ENCODE data around the gene ZNF415. TPM values are rescaled to one million over a fixed set of nuclear protein-coding genes. Genes with fewer than 3 reads are reported as not detected.
A peak's percentile ranks its signal among the peaks of the same experiment; 100 is the strongest.

Gene ZNF415
- total and polyA plus RNA-seq, 5 donors from 2014 or later, result 0.49 to 3.4 (median 1.1) TPM; not detected in 2

DNA sequence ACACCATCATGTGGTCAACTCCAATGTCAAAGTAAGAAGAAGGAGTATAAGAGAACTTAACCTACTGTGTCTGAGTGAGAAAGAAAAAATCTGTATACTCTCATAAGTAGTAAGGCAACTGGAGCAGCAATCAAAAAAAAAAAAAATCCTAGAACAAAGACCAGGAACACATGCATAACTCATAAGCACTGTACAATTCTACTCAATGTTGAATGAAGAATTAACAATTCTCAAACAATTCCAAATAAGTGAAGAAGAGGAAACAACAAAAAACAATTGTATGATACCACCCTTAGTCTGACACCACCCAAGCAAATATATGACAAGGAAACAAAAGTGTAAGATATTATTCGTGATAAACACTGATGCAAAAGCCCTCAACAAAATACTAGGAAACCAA is 54.0 kb downstream of the ZNF415 start:
- Mint-ChIP-seq H3K9me3 (peaks cover 9 to 90% (median 48%) of the 10 kb centered on the region in 7 donors), H3K27me3 (no peaks in the 10 kb centered on the region), H3K27ac (no peak overlapping the region), H3K4me3 (no peak overlapping the region), H3K4me1 (peaks cover 0 to 9% (median 4%) of the 10 kb centered on the region in 4 donors), H3K36me3 (peaks cover 83% of the 10 kb centered on the region)
- Histone ChIP-seq H3K36me3 (ENCODE audit: control insufficient read depth, insufficient read depth, low read length) (peaks cover 76% of the 10 kb centered on the region), H3K4me1 (ENCODE audit: control insufficient read depth, insufficient read depth, low read length, poor library complexity, severe bottlenecking) (no peaks in the 10 kb centered on the region), H3K27me3 (ENCODE audit: control insufficient read depth, insufficient read depth, low read length) (no peaks in the 10 kb centered on the region), H3K27ac (ENCODE audit: insufficient read depth, low read length, poor library complexity, severe bottlenecking) (no peak overlapping the region), H3K9me3 (ENCODE audit: control insufficient read depth in 2 of 2, low read length in 2 of 2) (peaks cover 68 to 95% of the 10 kb centered on the region in 2 experiments), H3K4me3 (ENCODE audit: low read depth, low read length) (no peak overlapping the region)
- no peak for ATAC-seq (ENCODE audit: low read depth in 2 of 2)
- DNase-seq, result no peak

DNA sequence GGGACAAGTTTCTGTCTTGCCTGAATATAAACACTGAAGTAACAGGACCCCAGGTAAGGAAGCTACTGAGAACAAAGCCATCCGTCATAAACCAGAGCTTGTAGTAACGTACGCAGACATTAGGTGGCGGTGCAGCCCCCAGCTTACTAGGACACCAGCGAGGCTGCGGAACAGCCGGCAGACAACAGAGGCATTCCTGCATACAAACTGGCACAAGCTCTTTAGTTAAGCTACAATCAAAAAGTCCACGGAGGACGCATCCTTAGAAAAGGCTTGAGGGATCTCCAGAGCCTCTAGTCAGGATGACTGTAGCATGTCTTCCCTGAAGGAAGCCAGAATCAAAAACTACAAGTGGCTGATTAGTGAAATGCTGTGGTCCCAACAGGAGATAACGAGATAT is 55.7 kb downstream of the ZNF415 start:
- Mint-ChIP-seq H3K27ac (no peak overlapping the region), H3K27me3 (no peaks in the 10 kb centered on the region), H3K4me1 (peaks cover 0 to 6% (median 3%) of the 10 kb centered on the region in 4 donors), H3K36me3 (peaks cover 84% of the 10 kb centered on the region), H3K9me3 (peaks cover 9 to 90% (median 51%) of the 10 kb centered on the region in 7 donors), H3K4me3 (no peak overlapping the region)
- DNase-seq (no peak), ATAC-seq (ENCODE audit: low read depth in 2 of 2) (no peak)
- Histone ChIP-seq H3K27me3 (ENCODE audit: control insufficient read depth, insufficient read depth, low read length) (no peaks in the 10 kb centered on the region), H3K27ac (ENCODE audit: insufficient read depth, low read length, poor library complexity, severe bottlenecking) (no peak overlapping the region), H3K36me3 (ENCODE audit: control insufficient read depth, insufficient read depth, low read length) (peaks cover 79% of the 10 kb centered on the region), H3K4me3 (ENCODE audit: low read depth, low read length) (no peak overlapping the region), H3K9me3 (ENCODE audit: control insufficient read depth in 2 of 2, low read length in 2 of 2) (peaks cover 72 to 94% of the 10 kb centered on the region in 2 experiments), H3K4me1 (ENCODE audit: control insufficient read depth, insufficient read depth, low read length, poor library complexity, severe bottlenecking) (no peaks in the 10 kb centered on the region)

DNA sequence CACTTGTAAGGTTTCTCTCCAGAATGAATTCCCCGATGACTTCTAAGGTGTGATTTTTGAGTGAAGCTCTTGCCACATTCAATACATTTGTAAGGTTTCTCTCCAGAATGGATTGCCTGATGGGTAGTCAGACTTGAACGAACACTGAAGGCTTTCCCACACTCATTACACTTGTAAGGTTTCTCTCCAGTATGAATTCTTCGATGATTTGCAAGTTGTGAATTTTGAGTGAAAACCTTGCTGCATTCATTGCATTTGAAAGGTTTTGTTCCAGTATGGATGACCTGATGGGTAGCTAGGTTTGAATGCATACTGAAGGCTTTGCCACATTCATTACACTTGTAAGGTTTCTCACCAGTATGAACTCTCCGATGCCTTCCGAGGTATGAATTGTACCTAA is 63.9 kb downstream of the ZNF415 start:
- Histone ChIP-seq H3K36me3 (ENCODE audit: control insufficient read depth, insufficient read depth, low read length) (peaks cover 53% of the 10 kb centered on the region), H3K4me1 (ENCODE audit: control insufficient read depth, insufficient read depth, low read length, poor library complexity, severe bottlenecking) (no peaks in the 10 kb centered on the region), H3K27me3 (ENCODE audit: control insufficient read depth, insufficient read depth, low read length) (no peaks in the 10 kb centered on the region), H3K27ac (ENCODE audit: insufficient read depth, low read length, poor library complexity, severe bottlenecking) (no peak overlapping the region), H3K9me3 (ENCODE audit: control insufficient read depth in 2 of 2, low read length in 2 of 2) (peaks cover 73 to 96% of the 10 kb centered on the region in 2 experiments), H3K4me3 (ENCODE audit: low read depth, low read length) (no peak overlapping the region)
- Mint-ChIP-seq H3K4me1 (no peaks in the 10 kb centered on the region), H3K27me3 (no peaks in the 10 kb centered on the region), H3K9me3 (peaks cover 2 to 71% (median 41%) of the 10 kb centered on the region in 7 donors), H3K36me3 (peaks cover 44% of the 10 kb centered on the region), H3K27ac (no peak overlapping the region), H3K4me3 (no peak overlapping the region)
- ATAC-seq (ENCODE audit: low read depth in 2 of 2), result no peak
- DNase-seq, result no peak

- no peaks in the 10 kb centered on the region for H3K4me1 ChIP-seq (ENCODE audit: control insufficient read depth, insufficient read depth, low read length, poor library complexity, severe bottlenecking)
- no peak for ATAC-seq (ENCODE audit: low read depth in 2 of 2)
- no peaks in the 10 kb centered on the region for H3K27me3 ChIP-seq (ENCODE audit: control insufficient read depth, insufficient read depth, low read length)
- H3K4me3 ChIP-seq (ENCODE audit: low read depth, low read length), result peak overlapping the region; percentile 16
- H3K36me3 ChIP-seq (ENCODE audit: control insufficient read depth, insufficient read depth, low read length), result peaks cover 46% of the 10 kb centered on the region
- peaks cover 74 to 96% of the 10 kb centered on the region in 2 experiments for H3K9me3 ChIP-seq (ENCODE audit: control insufficient read depth in 2 of 2, low read length in 2 of 2)
- Mint-ChIP-seq H3K4me1 (no peaks in the 10 kb centered on the region), H3K27me3 (no peaks in the 10 kb centered on the region), H3K36me3 (peaks cover 40% of the 10 kb centered on the region), H3K27ac (no peak overlapping the region), H3K4me3 (no peak overlapping the region), H3K9me3 (peaks cover 2 to 74% (median 39%) of the 10 kb centered on the region in 7 donors)
- no peak for DNase-seq
- no peak overlapping the region for H3K27ac ChIP-seq (ENCODE audit: insufficient read depth, low read length, poor library complexity, severe bottlenecking)
These were observed 64.5 kb downstream of the ZNF415 start for GRCh38 chr19:53068199-53068598.

- no peak for DNase-seq
- Mint-ChIP-seq H3K27me3 (no peaks in the 10 kb centered on the region), H3K4me1 (peaks cover 0 to 7% (median 0%) of the 10 kb centered on the region in 4 donors), H3K27ac (peak overlapping the region in 1 of 3 donors; percentile 76), H3K9me3 (peaks cover 0 to 64% (median 24%) of the 10 kb centered on the region in 7 donors), H3K36me3 (peaks cover 6% of the 10 kb centered on the region), H3K4me3 (no peak overlapping the region)
- H3K36me3 ChIP-seq (ENCODE audit: control insufficient read depth, insufficient read depth, low read length), result no peaks in the 10 kb centered on the region
- no peak overlapping the region for H3K4me3 ChIP-seq (ENCODE audit: low read depth, low read length)
- no peaks in the 10 kb centered on the region for H3K27me3 ChIP-seq (ENCODE audit: control insufficient read depth, insufficient read depth, low read length)
- no peak overlapping the region for H3K27ac ChIP-seq (ENCODE audit: insufficient read depth, low read length, poor library complexity, severe bottlenecking)
- peaks cover 42 to 79% of the 10 kb centered on the region in 2 experiments for H3K9me3 ChIP-seq (ENCODE audit: control insufficient read depth in 2 of 2, low read length in 2 of 2)
- H3K4me1 ChIP-seq (ENCODE audit: control insufficient read depth, insufficient read depth, low read length, poor library complexity, severe bottlenecking), result no peaks in the 10 kb centered on the region
- no peak for ATAC-seq (ENCODE audit: low read depth in 2 of 2)
These were observed 74.7 kb downstream of the ZNF415 start for GRCh38 chr19:53057904-53058580.

Other genes starting within 250 kb of the ZNF415 start
- 5.6 TPM for gene ZNF320, start 235.3 kb downstream of the ZNF415 start, total RNA-seq
- 1 to 10 TPM; 1.3 to 5.4 (median 1.8) TPM for gene ZNF320, start 235.3 kb downstream of the ZNF415 start, polyA plus RNA-seq
- 5.0 TPM for gene ZNF888, start 209.5 kb downstream of the ZNF415 start, total RNA-seq
- 1 to 10 TPM; 1.7 to 2.8 (median 2.3) TPM for gene ZNF888, start 209.5 kb downstream of the ZNF415 start, polyA plus RNA-seq
- 5.1 TPM for gene ZNF816, start 170.0 kb downstream of the ZNF415 start, total RNA-seq
- gene ZNF816, start 170.0 kb downstream of the ZNF415 start, polyA plus RNA-seq, result 10 to 100 TPM; 10.6 to 25.1 (median 18.7) TPM
- gene ERVV-1, start 119.0 kb downstream of the ZNF415 start, total RNA-seq, result not detected
- gene ERVV-1, start 119.0 kb downstream of the ZNF415 start, polyA plus RNA-seq, result not detected
- gene ERVV-2, start 88.2 kb downstream of the ZNF415 start, total RNA-seq, result not detected
- gene ERVV-2, start 88.2 kb downstream of the ZNF415 start, polyA plus RNA-seq, result not detected
- 47.1 TPM for gene ZNF160, start 29.5 kb downstream of the ZNF415 start, total RNA-seq
- gene ZNF160, start 29.5 kb downstream of the ZNF415 start, polyA plus RNA-seq, result 10 to 100 TPM; 19.5 to 25.8 (median 23.3) TPM
- 3.2 TPM for gene ZNF347, start 26.1 kb upstream of the ZNF415 start, total RNA-seq
- gene ZNF347, start 26.1 kb upstream of the ZNF415 start, polyA plus RNA-seq, result 1 to 10 TPM; 3.7 to 8.8 (median 5.1) TPM
- gene ZNF665, start 60.4 kb upstream of the ZNF415 start, total RNA-seq, result 1.9 TPM
- gene ZNF665, start 60.4 kb upstream of the ZNF415 start, polyA plus RNA-seq, result 10 to 100 TPM in 1 of 4 donors, 1 to 10 TPM in 3; 4.1 to 13.3 (median 8.8) TPM
- gene ZNF677, start 122.0 kb upstream of the ZNF415 start, total RNA-seq, result 4.3 TPM
- 10 to 100 TPM in 2 of 4 donors, 1 to 10 TPM in 1, under 1 TPM in 1; 0.38 to 24.9 (median 9.8) TPM for gene ZNF677, start 122.0 kb upstream of the ZNF415 start, polyA plus RNA-seq
- gene VN1R2, start 125.4 kb upstream of the ZNF415 start, total RNA-seq, result not detected
- gene VN1R2, start 125.4 kb upstream of the ZNF415 start, polyA plus RNA-seq, result not detected
- gene VN1R4, start 134.8 kb upstream of the ZNF415 start, total RNA-seq, result not detected
- not detected for gene VN1R4, start 134.8 kb upstream of the ZNF415 start, polyA plus RNA-seq
- gene ZNF845, start 200.8 kb upstream of the ZNF415 start, total RNA-seq, result 8.8 TPM
- 10 to 100 TPM in 2 of 4 donors, 1 to 10 TPM in 2; 7.3 to 19.8 (median 11.0) TPM for gene ZNF845, start 200.8 kb upstream of the ZNF415 start, polyA plus RNA-seq
- 11.7 TPM for gene ZNF525, start 232.8 kb upstream of the ZNF415 start, total RNA-seq
- 10 to 100 TPM in 1 of 4 donors, 1 to 10 TPM in 3; 4.0 to 10.7 (median 6.0) TPM for gene ZNF525, start 232.8 kb upstream of the ZNF415 start, polyA plus RNA-seq

Data from CD4-positive, CD25-positive, alpha-beta regulatory T cell (primary cell).